HG02981 (cell line): ENCODE data around the gene RREB1.

Source experiments
- ATAC-seq: cut with Tn5 transposase; IDR thresholded peaks from one replicate; pipeline ENCODE4 v1.9.1; 2021; ENCODE audit warnings: mild to moderate bottlenecking, moderate library complexity; ENCODE audit not compliant: unreplicated experiment

The RREB1 gene

GRCh38 chr6:7282097-7282906 lies 174.5 kb downstream of the RREB1 start:
- no peak for ATAC-seq

DNA sequence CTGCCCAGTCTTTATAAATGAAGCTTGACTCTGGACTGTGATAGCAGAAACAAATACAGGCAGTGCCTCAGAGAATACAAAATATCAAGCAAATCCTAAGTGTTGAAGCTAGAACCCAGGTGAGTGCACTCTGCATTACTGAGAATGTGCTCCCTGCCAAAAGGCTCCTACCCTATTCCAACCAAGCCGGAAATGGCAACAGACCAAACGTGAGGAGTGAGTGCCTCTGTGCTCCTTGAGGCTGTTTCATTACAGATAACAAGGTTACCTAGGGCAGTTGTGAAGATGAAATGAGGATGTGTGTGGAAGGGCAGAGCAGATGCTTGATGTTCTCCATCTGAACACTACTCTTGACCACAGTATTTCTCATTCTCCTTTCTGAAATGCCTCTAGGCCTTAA lies 175.9 kb downstream of the RREB1 start:
- no peak for ATAC-seq

DNA sequence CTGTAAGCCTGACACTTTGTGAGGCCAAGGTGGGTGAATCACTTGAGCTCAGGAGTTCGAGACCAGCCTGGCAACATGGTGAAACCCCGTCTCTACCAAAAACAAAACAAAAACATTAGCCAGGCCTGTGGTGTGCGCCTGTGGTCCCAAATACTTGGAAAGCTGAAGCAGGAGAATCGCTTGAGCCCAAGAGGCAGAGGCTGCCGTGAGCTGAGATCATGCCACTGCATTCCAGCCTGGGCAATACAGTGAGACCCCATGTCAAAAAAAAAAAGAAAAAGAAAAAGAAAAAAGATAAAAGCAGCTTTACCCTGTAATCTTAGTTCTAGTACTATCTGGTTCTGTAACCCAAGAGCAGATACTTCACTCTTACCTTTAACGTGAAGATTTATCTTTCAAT lies 177.7 kb downstream of the RREB1 start:
- no peak for ATAC-seq

GRCh38 chr6:7290079-7290478 lies 182.3 kb downstream of the RREB1 start:
- no peak for ATAC-seq

DNA sequence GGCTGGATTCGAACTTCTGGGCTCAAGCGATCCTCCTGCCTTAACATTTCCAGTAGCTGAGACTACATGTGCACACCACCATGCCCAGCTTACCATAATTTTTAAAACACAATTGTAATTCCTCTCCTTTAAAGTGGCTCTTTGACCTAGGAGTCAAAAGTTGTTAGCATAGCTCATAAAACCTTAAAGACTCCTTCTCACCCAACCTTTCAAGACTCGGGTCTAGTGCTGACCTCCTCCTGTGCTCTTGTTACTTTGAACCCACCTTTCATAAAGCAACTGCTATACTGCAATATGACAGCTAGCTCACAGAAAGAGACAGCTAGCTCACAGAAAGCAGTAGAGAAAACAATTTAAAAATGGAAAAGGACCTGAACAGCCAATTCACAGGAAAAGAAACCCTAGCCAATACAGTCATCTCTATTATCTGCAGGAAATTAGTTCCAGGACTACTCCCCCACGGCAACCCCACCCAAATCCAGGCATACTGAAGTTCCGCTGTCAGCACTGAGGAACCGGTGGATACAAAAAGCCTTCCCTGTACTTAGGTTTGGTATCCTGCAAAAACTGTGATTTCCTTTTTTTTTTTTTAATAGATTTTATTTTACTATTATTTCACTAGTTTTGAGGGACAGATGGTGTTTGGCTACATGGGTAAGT lies 185.0 kb downstream of the RREB1 start:
- no peak for ATAC-seq

- no peak for ATAC-seq
These were observed 188.2 kb downstream of the RREB1 start for GRCh38 chr6:7295916-7296315.

- ATAC-seq = no peak
These were observed 188.8 kb downstream of the RREB1 start for GRCh38 chr6:7296602-7297001.

GRCh38 chr6:7298113-7298512 lies 190.4 kb downstream of the RREB1 start:
- ATAC-seq = no peak

- ATAC-seq = no peak
These were observed 193.2 kb downstream of the RREB1 start for GRCh38 chr6:7300926-7301325.
